ENCODE data around the gene CETN3. TPM values are rescaled to one million over a fixed set of nuclear protein-coding genes. Genes with fewer than 3 reads are reported as not detected.

The CETN3 gene
- total RNA-seq, 2 donors from 2014 or later: 5.9 to 14.2 TPM

DNA sequence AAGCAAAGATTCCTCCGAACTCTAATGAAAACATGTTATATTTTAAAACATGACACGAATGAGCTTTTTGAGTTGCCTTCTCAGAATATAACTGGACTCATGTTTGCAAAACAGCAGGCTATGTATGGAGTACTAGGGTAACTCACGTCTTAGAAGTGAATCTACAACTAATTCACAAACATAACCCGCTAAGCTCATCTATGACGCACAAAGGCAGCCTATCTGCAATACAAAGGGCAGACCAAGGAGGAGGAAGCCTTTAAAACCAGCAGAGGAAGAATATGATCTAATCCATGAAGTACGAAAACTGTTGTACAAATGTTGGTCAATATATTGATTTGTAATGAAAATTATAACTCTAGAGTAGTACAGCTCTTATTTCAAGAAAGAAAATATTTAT is 67.0 kb downstream of the CETN3 start:
- TF ChIP-seq, protein P1, sequence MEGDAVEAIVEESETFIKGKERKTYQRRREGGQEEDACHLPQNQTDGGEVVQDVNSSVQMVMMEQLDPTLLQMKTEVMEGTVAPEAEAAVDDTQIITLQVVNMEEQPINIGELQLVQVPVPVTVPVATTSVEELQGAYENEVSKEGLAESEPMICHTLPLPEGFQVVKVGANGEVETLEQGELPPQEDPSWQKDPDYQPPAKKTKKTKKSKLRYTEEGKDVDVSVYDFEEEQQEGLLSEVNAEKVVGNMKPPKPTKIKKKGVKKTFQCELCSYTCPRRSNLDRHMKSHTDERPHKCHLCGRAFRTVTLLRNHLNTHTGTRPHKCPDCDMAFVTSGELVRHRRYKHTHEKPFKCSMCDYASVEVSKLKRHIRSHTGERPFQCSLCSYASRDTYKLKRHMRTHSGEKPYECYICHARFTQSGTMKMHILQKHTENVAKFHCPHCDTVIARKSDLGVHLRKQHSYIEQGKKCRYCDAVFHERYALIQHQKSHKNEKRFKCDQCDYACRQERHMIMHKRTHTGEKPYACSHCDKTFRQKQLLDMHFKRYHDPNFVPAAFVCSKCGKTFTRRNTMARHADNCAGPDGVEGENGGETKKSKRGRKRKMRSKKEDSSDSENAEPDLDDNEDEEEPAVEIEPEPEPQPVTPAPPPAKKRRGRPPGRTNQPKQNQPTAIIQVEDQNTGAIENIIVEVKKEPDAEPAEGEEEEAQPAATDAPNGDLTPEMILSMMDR (IDR thresholded peaks at IDR 0.05): no peak
- DNase-seq (ENCODE audit: low spot score): no peak
- H3K9me3 ChIP-seq: no peaks in the 10 kb centered on the region
- no peak overlapping the region for H3K27ac ChIP-seq
- no peaks in the 10 kb centered on the region for H3K27me3 ChIP-seq
- H3K4me3 ChIP-seq: no peak overlapping the region
- no peaks in the 10 kb centered on the region for H3K4me1 ChIP-seq
- no peaks in the 10 kb centered on the region for H3K36me3 ChIP-seq

Other genes starting within 250 kb of the CETN3 start
- 1 to 10 TPM; 1.9 to 3.3 TPM for gene MBLAC2, start 65.0 kb upstream of the CETN3 start, total RNA-seq
- 1 to 10 TPM in 1 of 2 donors, under 1 TPM in 1; 0.85 to 1.6 TPM for gene POLR3G, start 65.1 kb upstream of the CETN3 start, total RNA-seq
- gene LYSMD3, start 119.8 kb upstream of the CETN3 start, total RNA-seq: 10 to 100 TPM; 18.2 to 18.5 TPM
- 1 to 10 TPM; 1.4 to 1.8 TPM for gene ADGRV1, start 149.0 kb upstream of the CETN3 start, total RNA-seq

All from right atrium auricular region (tissue), 2 donors.